H9 (cell line): ENCODE data around the gene RUNX2. TPM values are rescaled to one million over a fixed set of nuclear protein-coding genes. Genes with fewer than 3 reads are reported as not detected.

Experiments
- DNase-seq: peaks from one replicate; pipeline ENCODE4 v3.0.0-alpha.2; 2017
- H2AFZ ChIP-seq: one replicate; pipeline ENCODE4 v1.6.1; 2013; ENCODE audit warnings: mild to moderate bottlenecking, low read length, control low read depth, moderate library complexity
- H2AK5ac ChIP-seq: 2 replicates; pipeline ENCODE4 v1.6.1; 2013; ENCODE audit warnings: low read length, control low read depth, mixed read lengths; ENCODE audit not compliant: insufficient read length
- H2BK120ac ChIP-seq: one replicate; pipeline ENCODE4 v1.6.1; 2013; ENCODE audit warnings: low read depth, mild to moderate bottlenecking, low read length, control low read depth, inconsistent platforms; ENCODE audit not compliant: poor library complexity, severe bottlenecking
- H2BK12ac ChIP-seq: 2 replicates; pipeline ENCODE4 v1.6.1; 2013; ENCODE audit warnings: low read length, control low read depth, mixed read lengths, low read depth; ENCODE audit not compliant: insufficient read length
- H2BK15ac ChIP-seq: 2 replicates; pipeline ENCODE4 v1.6.1; 2013; ENCODE audit warnings: low read depth, low read length, control low read depth
- H2BK20ac ChIP-seq: one replicate; pipeline ENCODE4 v1.6.1; 2013; ENCODE audit warnings: low read depth, mild to moderate bottlenecking, low read length, control low read depth, inconsistent platforms; ENCODE audit not compliant: poor library complexity, severe bottlenecking
- H2BK5ac ChIP-seq: 2 replicates; pipeline ENCODE4 v1.6.1; 2013; ENCODE audit warnings: low read length, control low read depth, mixed read lengths; ENCODE audit not compliant: insufficient read length
- H3K14ac ChIP-seq: 2 replicates; pipeline ENCODE4 v1.6.1; 2013; ENCODE audit warnings: low read length, control low read depth; ENCODE audit not compliant: insufficient read depth
- H3K18ac ChIP-seq: 2 replicates; pipeline ENCODE4 v1.6.1; 2013; ENCODE audit warnings: low read depth, mild to moderate bottlenecking, mixed read lengths, low read length, control low read depth; ENCODE audit not compliant: insufficient read length
- H3K23ac ChIP-seq: 2 replicates; pipeline ENCODE4 v1.6.1; 2013; ENCODE audit warnings: low read length, control low read depth, mixed read lengths, low read depth; ENCODE audit not compliant: insufficient read length
- H3K23me2 ChIP-seq: 2 replicates; pipeline ENCODE4 v1.6.1; 2013; ENCODE audit warnings: low read depth, mild to moderate bottlenecking, mixed read lengths, low read length, control low read depth; ENCODE audit not compliant: insufficient read length, poor library complexity, severe bottlenecking
- H3K27ac ChIP-seq: 2 replicates; pipeline ENCODE4 v1.5.1; 2013; ENCODE audit warnings: low read length, control low read depth, mixed read lengths, low read depth; ENCODE audit not compliant: insufficient read length
- H3K27me3 ChIP-seq: 2 replicates; pipeline ENCODE4 v1.6.1; 2013; ENCODE audit warnings: low read length, control low read depth, inconsistent platforms; ENCODE audit not compliant: insufficient read depth
- H3K4ac ChIP-seq: 2 replicates; pipeline ENCODE4 v1.6.1; 2013; ENCODE audit warnings: low read depth, mild to moderate bottlenecking, control low read depth, inconsistent platforms, low read length, moderate library complexity
- H3K4me1 ChIP-seq: 2 replicates; pipeline ENCODE4 v1.6.1; 2013; ENCODE audit warnings: low read length, control low read depth, inconsistent platforms; ENCODE audit not compliant: insufficient read depth
- H3K4me2 ChIP-seq: 2 replicates; pipeline ENCODE4 v1.6.1; 2013; ENCODE audit warnings: low read length, control low read depth, mixed read lengths; ENCODE audit not compliant: insufficient read length, insufficient read depth
- H3K56ac ChIP-seq: 2 replicates; pipeline ENCODE4 v1.6.1; 2013; ENCODE audit warnings: low read depth, mild to moderate bottlenecking, mixed read lengths, low read length, control low read depth; ENCODE audit not compliant: insufficient read length
- H3K79me1 ChIP-seq: 2 replicates; pipeline ENCODE4 v1.6.1; 2013; ENCODE audit warnings: low read depth, mild to moderate bottlenecking, moderate library complexity, low read length, control low read depth, inconsistent platforms; ENCODE audit not compliant: insufficient read depth, poor library complexity, severe bottlenecking
- H3K79me2 ChIP-seq: 2 replicates; pipeline ENCODE4 v1.6.1; 2013; ENCODE audit warnings: low read length, control low read depth, inconsistent platforms; ENCODE audit not compliant: insufficient read depth
- H3K9ac ChIP-seq: 2 replicates; pipeline ENCODE4 v1.6.1; 2013; ENCODE audit warnings: low read length, control low read depth, mixed read lengths; ENCODE audit not compliant: insufficient read length; ENCODE audit errors: extremely low read depth
- H3K9me3 ChIP-seq: one replicate; pipeline ENCODE4 v1.6.1; 2013; ENCODE audit warnings: low read depth, low read length, inconsistent platforms; ENCODE audit not compliant: control insufficient read depth
- H3T11ph ChIP-seq: one replicate; pipeline ENCODE4 v1.6.1; 2013; ENCODE audit warnings: mild to moderate bottlenecking, low read length, control low read depth, inconsistent platforms
- H4K20me1 ChIP-seq: one replicate; pipeline ENCODE4 v1.6.1; 2013; ENCODE audit not compliant: control insufficient read depth, insufficient read length, insufficient read depth
- H4K5ac ChIP-seq: 2 replicates; pipeline ENCODE4 v1.6.1; 2013; ENCODE audit warnings: low read depth, mild to moderate bottlenecking, mixed read lengths, low read length, control low read depth; ENCODE audit not compliant: insufficient read length
- H4K8ac ChIP-seq: replicated peaks from 2 replicates; pipeline ENCODE4 v1.6.1; 2013; ENCODE audit warnings: low read length, control low read depth, mixed read lengths, low read depth; ENCODE audit not compliant: insufficient read length
- H4K91ac ChIP-seq: 2 replicates; pipeline ENCODE4 v1.6.1; 2013; ENCODE audit warnings: low read depth, mild to moderate bottlenecking, moderate library complexity, mixed read lengths, low read length, control low read depth; ENCODE audit not compliant: insufficient read length
- H3K27ac Mint-ChIP-seq, 3 experiments: 2 replicates in 2 of 3; 3 replicates in 1 of 3; pipeline ENCODE4 v1.8.0; 2020 to 2021; ENCODE audit warnings: mixed read lengths in 3 of 3, mild to moderate bottlenecking in 1 of 3, moderate library complexity in 1 of 3
- H3K27me3 Mint-ChIP-seq: 2 replicates; pipeline ENCODE4 v1.8.0; 2021; ENCODE audit warnings: low read depth, mild to moderate bottlenecking, moderate library complexity, mixed read lengths
- H3K36me3 Mint-ChIP-seq, 3 experiments: 2 replicates in 2 of 3; 3 replicates in 1 of 3; pipeline ENCODE4 v1.8.0; 2020 to 2021; ENCODE audit warnings: low read depth in 3 of 3, mixed read lengths in 3 of 3; ENCODE audit not compliant: insufficient read depth in 1 of 3
- H3K4me1 Mint-ChIP-seq, 2 experiments: 2 replicates each; pipeline ENCODE4 v1.8.0; 2020; ENCODE audit warnings: mixed read lengths in 2 of 2
- H3K4me3 Mint-ChIP-seq, 2 experiments: 2 replicates in 1 of 2; 3 replicates in 1 of 2; pipeline ENCODE4 v1.8.0; 2020 to 2021; ENCODE audit warnings: mild to moderate bottlenecking in 2 of 2, mixed read lengths in 2 of 2, moderate library complexity in 1 of 2
- H3K9me3 Mint-ChIP-seq, 2 experiments: 2 replicates in 1 of 2; 3 replicates in 1 of 2; pipeline ENCODE4 v1.8.0; 2020; ENCODE audit warnings: mild to moderate bottlenecking in 2 of 2, mixed read lengths in 2 of 2, moderate library complexity in 1 of 2
- CTCF ChIP-seq: fragments of 200-600 bp; sonication (generic); conservative IDR thresholded peaks from 3 replicates; pipeline ENCODE4 v1.8.0; 2021; ENCODE audit warnings: antibody characterized with exemption, mild to moderate bottlenecking
- WGBS: extraction: QIAGEN DNeasy Blood & Tissue Kit; methylation state at CpG from one replicate; pipeline ENCODE4 v1.1.7; 2013; ENCODE audit warnings: missing lambda C conversion rate, low lambda C conversion rate, mixed read lengths; ENCODE audit not compliant: insufficient read length; ENCODE audit errors: extremely low coverage; 5-methylcytosine and 5-hydroxymethylcytosine counted together
- total RNA-seq: library from RNA; stranded (reverse); gene quantifications from 2 replicates; pipeline ENCODE4 v1.2.1, GENCODE V29; 2021

Gene RUNX2
- total RNA-seq, 1 experiment from 2014 or later, result 0.15 TPM

GRCh38 chr6:45653117-45653883 is 325.2 kb downstream of the RUNX2 start:
- Histone ChIP-seq H3K79me1 (no peaks in the 10 kb centered on the region), H3K56ac (no peak overlapping the region), H3K27me3 (no peaks in the 10 kb centered on the region; the same call in 1 of the 2 replicates), H2BK120ac (no peak overlapping the region), H3K23me2 (no peaks in the 10 kb centered on the region), H3K23ac (no peak overlapping the region), H3K18ac (no peak overlapping the region), H3K4me2 (no peak overlapping the region), H2BK12ac (no peak overlapping the region), H2BK5ac (no peak overlapping the region), H2BK20ac (no peak overlapping the region), H3K79me2 (no peaks in the 10 kb centered on the region), H4K8ac (no peak overlapping the region), H3K9me3 (no peaks in the 10 kb centered on the region), H3K9ac (no peak overlapping the region), H4K20me1 (no peaks in the 10 kb centered on the region), H3T11ph (no peak overlapping the region), H2AFZ (no peak overlapping the region), H3K14ac (0 out of 2 replicates have a peak overlapping the region, but pooled peaks have one; percentile 31), H3K27ac (no peak overlapping the region), H2BK15ac (no peak overlapping the region), H3K4me1 (no peaks in the 10 kb centered on the region), H4K91ac (no peak overlapping the region), H2AK5ac (no peak overlapping the region), H4K5ac (no peak overlapping the region), H3K4ac (no peak overlapping the region)
- no peak for DNase-seq
- no peak overlapping the region; a peak in 1 of 5 replicates for H3K4me3 Mint-ChIP-seq
- TF ChIP-seq CTCF, result no peak
- H3K9me3 Mint-ChIP-seq, result no peaks in the 10 kb centered on the region
- no peaks in the 10 kb centered on the region for H3K4me1 Mint-ChIP-seq
- H3K27me3 Mint-ChIP-seq, result peaks cover 14% of the 10 kb centered on the region
- H3K36me3 Mint-ChIP-seq, result peaks cover 0 to 2% (median 0%) of the 10 kb centered on the region in 3 experiments; a peak in 1 of 7 replicates
- no peak overlapping the region for H3K27ac Mint-ChIP-seq
- WGBS, result no CpG with 5 or more reads among the region's 4 CpGs
